Liver (tissue), 3 donors: ENCODE results near the gene TNNI3K.

Experiments
- FOXA1 ChIP-seq: IDR thresholded peaks from 2 replicates; pipeline ENCODE4 v1.6.1; 2016; ENCODE audit warnings: antibody characterized with exemption
- JUND ChIP-seq, 2 donors: IDR thresholded peaks; 2 replicates each; pipeline ENCODE4 v1.6.1; 2016; ENCODE audit warnings: antibody characterized with exemption in 2 of 2
- TAF1 ChIP-seq: conservative IDR thresholded peaks from 2 replicates; pipeline ENCODE4 v1.6.1; 2016; ENCODE audit warnings: antibody characterized with exemption, mild to moderate bottlenecking
- TF ChIP-seq, protein P1 (sequence below): fragments of 150-350 bp; IDR thresholded peaks from 2 replicates; pipeline ENCODE4 v1.5.1; 2017; ENCODE audit warnings: improper control_type of control experiment, low read depth, low read length; ENCODE audit not compliant: missing input control
- TF ChIP-seq, protein P2 (sequence below): IDR thresholded peaks from 2 replicates; pipeline ENCODE4 v1.6.1; 2016; ENCODE audit warnings: antibody characterized with exemption
- donor health status: healthy.
- donor health status: healthy.

DNA sequence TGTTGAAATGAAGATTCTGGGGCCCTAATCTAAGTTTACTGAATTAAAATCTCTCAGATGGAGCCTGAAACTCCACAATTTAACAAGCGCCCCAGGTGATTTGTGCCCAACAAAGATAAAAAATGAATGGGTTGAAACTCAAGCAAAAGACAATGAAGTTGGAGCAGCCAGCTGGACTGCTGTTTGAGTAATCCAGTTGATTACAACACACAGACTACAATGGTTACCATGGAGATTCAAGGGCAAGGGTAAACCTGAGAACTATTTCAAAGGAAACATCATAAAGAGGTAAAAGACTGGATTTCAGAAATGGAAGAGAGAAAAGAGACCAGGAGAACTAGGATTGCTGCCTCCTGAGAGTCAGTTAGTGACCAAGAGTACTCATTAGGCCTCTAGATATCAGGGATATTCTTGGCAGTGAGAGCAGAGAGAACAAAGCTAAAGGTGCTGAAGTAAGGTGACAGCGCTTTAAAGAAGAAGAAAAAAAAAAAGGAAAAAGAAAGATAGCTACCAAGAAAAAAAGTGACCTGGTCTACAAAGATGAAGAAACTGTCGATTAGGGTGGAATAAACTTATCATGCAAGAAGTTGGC lies 232.7 kb downstream of the TNNI3K start:
- TF ChIP-seq JUND (IDR thresholded peaks at IDR 0.05), result no peak
- TF ChIP-seq, protein P1, sequence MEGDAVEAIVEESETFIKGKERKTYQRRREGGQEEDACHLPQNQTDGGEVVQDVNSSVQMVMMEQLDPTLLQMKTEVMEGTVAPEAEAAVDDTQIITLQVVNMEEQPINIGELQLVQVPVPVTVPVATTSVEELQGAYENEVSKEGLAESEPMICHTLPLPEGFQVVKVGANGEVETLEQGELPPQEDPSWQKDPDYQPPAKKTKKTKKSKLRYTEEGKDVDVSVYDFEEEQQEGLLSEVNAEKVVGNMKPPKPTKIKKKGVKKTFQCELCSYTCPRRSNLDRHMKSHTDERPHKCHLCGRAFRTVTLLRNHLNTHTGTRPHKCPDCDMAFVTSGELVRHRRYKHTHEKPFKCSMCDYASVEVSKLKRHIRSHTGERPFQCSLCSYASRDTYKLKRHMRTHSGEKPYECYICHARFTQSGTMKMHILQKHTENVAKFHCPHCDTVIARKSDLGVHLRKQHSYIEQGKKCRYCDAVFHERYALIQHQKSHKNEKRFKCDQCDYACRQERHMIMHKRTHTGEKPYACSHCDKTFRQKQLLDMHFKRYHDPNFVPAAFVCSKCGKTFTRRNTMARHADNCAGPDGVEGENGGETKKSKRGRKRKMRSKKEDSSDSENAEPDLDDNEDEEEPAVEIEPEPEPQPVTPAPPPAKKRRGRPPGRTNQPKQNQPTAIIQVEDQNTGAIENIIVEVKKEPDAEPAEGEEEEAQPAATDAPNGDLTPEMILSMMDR, result no peak
- TF ChIP-seq FOXA1, result no peak
- TF ChIP-seq, protein P2, sequence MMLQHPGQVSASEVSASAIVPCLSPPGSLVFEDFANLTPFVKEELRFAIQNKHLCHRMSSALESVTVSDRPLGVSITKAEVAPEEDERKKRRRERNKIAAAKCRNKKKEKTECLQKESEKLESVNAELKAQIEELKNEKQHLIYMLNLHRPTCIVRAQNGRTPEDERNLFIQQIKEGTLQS, result no peak
- TF ChIP-seq TAF1, result no peak
